HG03280 (cell line): ENCODE results near the gene HMGCS1.
"Not testable (repeated sequence)": the region's sequence is repeated elsewhere in the genome, so short reads cannot be mapped to it uniquely, and the experiment has no call there.

ENCODE experiments used
- ATAC-seq: cut with Tn5 transposase; IDR thresholded peaks from one replicate; pipeline ENCODE4 v1.9.1; 2021; ENCODE audit warnings: mild to moderate bottlenecking, moderate library complexity; ENCODE audit not compliant: unreplicated experiment

Gene HMGCS1

DNA sequence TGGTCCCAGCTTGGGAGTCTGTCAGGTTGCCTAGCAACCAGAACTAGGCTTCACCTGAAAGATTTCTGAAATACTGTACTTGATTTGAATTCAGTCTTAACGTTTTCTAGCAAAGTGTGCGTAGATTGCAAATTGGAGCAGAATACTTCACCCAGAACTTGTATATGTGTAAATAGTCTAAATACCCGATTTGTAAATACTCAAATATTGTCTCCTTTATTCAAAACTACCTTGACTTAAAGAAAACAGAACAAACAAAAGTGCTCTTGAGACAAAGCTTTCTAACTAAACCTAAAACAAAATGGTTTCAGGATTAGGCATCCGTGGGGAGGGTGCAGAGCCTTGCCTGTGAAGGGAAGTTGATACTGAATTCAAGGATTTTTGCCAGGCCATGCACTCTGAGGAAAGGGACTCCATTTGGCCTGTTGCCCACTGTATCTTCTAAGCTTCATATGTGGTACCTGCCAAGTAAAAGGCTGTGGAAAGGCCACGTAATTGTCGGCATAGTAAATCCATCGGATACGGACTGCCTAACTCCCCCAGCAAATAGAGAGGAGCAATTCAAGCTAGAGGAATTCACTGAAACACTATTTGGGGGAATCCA is 744 bp upstream of the HMGCS1 start:
- no peak for ATAC-seq

DNA sequence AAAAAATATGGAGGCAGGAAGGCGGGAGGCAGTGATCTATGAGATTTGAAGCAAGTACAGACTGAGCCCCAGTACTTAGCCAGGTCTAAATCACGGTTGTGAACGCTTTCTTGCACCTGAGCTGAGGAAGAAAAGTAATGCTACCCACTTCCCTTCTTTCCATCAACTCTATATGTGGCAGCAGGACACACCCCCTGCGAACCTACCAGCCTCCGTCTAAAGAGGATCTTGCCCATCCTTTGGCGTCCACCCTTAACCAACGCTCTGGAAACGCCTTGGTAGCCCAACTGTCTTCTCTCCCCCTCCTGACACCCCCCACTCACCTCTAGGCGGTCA is 545 bp downstream of the HMGCS1 start:
- peak; percentile 1 for ATAC-seq

DNA sequence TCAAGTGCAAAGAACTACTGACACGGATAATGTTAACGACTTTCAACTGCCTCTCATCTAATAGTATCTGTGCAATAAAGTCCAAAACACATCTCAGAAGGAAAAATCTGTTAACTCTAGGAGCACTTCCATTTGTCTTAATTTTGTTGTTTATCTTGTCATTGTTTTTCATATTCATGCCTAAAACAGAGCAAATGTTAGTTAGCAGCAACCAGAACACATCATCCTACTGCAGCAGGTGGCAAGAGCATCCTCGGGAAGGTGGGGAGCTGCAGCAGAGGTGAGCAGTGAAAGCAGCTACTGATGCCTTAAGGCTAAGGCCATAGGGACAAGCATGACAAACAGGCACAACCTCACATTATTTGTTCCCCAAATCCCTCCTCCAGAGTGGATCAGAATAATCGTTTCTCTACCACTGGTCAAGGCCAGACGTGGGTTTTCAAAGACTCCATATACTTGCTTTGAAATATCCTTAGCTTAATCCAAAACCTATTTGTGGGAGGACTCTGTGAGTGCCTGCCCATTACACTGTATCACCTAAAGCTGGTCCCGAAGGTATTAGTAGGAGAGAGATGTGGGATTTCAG is 1.0 kb downstream of the HMGCS1 start:
- no peak for ATAC-seq

DNA sequence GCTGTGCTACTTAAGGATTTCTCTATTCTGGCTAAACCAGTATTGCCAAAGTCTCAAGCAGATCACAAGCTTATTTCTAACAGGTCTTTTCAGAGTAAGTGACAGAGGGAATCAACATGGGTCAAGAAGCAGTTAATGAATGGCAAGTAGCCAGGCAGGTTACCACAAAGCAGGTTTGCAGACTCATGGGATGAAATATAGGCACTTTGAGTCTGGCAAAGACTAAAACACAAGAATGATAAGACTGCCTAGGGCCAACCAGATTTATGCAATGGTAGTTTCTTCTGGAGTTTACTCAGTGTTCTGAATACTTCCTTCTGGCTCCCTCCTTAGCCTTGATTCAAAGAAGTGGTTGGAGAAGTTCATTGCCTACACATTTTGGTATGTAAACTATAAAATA is 3.6 kb downstream of the HMGCS1 start:
- no peak for ATAC-seq

DNA sequence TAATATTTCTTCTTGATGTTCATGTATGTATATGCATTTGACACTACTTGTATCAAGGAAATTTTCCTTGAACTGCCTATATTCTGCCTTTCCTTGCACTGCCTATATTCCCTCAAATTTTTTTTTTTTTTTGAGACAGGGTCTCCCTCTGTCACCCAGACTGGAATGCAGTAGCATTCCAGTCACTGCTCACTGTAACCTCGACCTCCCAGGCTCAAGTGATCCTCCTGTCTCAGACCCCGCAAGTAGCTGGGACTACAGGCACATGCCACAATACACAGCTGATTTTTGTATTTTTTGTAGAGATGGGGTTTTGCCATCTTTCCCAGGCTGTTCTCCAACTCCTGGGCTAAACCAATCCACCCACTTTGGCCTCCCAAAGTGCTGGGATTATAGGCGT is 4.1 kb downstream of the HMGCS1 start:
- no peak for ATAC-seq

DNA sequence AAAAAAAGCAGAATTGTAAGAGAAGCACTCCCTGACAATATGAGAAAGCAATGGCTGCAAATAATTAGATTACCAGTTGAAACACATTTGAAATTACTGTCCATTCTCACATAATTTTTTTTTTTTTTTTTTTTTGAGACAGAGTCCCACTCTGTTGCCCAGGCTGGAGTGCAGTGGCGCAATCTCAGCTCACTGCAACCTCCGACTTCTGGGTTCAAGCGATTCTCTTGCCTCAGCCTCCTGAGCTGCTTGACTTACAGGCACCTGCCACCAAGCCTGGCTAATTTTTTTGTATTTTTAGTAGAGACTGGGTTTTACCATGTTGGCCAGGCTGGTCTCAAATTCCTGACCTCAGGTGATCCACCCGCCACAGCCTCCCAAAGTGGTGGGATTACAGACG is 6.3 kb downstream of the HMGCS1 start:
- not testable (repeated sequence) for ATAC-seq

DNA sequence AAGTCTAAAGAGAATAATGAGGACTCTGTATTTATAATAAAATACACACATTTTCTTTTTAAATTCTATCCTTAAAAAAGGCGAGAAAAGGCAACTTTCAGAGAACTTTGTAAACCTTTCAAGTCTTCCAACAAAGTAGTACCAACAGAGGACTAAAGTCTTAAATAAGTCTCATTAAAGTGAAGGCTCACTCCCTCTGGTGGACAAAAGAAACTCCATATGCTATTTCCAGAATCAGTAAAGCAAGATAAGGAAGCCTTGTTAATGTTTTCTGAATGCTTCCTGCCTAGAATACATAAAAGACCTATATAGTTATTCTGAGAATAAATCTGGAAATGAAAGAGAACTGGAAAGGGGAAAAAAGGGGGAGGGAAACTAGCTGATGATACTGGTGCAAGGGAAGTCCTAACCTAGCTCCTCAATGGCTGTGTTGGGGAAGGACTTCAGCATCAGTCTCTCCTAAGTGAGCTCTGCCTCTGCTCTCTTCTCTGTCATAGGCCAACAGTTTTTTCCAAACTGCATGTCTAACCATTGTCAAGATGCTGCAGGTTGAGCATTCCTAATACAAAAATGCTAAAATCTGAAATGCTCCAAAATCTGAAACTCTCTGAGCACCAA is 7.2 kb downstream of the HMGCS1 start:
- ATAC-seq, result peak; percentile 54

DNA sequence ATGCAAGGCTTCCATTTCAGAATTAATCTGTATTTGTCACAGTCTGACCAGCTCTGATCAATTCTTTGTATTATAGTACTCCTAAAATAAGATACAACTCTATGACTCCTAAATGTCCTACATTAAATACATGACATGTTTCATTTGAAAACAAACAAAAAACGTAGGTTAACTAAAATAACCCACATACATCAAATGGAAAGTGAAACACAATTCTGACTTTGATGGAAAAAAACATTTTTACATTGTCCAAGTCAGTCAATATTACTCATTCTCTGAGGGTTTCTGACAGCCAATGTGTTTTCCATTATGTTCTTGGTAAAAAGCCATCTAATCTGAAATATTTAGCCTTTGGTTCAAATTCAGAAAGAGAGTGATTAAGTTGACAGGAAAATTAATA is 8.7 kb downstream of the HMGCS1 start:
- ATAC-seq, result peak; percentile 40

DNA sequence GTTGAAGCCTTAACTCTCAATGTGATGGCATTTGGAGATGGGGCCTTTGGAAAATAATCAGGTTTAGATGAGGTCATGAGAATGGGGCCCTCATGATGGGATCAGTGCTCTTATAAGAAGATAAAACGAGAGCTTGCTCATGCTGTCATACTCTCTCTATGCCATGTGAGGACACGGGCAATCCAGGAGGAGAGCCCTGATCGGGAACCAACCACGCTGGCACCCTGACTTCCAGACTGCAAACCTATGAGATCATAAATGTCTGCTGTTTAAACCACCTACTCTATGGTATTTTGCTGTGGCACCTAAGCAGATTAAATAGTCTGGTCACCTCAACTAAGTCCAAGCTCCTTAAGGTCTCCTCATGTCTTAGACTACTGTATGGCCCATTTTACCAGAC is 10.0 kb downstream of the HMGCS1 start:
- ATAC-seq, result no peak

DNA sequence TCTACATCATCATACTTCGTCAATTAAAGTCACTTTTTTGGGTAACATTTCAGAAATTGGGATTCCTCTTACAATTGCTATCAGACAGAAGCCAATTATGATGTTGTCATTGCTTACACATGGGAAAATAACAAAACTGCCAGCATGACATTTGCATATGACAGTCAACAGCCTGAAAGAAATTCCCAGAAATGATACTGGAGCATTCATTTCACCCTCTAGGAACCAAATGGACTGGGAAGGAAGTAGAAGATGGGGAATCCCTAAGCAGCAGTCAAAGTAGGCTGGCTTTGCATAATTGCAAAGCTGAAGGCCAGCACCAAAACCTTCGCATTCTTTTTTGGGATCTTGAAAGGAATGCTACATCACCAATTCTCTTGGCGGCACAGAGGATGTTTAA is 10.7 kb downstream of the HMGCS1 start:
- ATAC-seq, result no peak

DNA sequence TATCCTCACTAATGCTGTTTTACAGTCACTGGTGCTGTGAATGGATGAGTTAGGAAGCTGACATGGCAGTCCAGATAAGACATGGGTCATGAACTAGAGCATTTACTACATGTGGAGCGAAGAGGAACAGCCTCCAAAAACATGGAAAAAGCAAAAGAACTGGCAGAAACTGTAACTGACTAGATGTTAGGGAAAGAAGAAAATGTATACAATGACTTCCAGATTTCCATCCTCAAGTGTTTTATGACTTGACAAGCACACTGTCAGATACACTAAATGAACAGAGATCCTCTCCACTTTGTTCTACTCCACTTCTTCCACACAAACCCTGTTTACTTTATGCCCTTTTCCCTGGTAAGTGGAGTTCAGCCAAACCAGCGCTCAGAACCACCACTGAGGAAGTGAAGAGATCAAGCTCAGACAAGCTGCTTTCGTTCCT is 11.5 kb downstream of the HMGCS1 start:
- no peak for ATAC-seq

DNA sequence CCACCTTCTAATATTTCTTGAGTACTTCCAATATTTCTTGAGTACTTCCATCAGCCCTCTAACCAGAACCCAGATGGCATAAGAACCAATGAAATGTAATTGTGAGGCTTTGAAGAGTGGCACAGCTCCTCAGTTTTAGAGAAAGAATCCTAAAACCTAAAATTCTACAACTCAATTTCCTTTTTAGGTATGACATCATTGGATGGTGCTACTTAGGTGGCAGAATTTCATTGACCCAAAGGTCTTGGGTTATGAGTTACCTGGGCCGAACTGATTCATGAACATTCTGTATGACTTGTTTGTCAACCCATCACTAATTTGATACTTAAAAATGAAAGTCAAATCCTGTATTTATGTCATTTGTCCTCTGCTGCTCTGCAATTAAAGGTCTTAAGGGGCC is 13.1 kb downstream of the HMGCS1 start:
- ATAC-seq, result no peak

DNA sequence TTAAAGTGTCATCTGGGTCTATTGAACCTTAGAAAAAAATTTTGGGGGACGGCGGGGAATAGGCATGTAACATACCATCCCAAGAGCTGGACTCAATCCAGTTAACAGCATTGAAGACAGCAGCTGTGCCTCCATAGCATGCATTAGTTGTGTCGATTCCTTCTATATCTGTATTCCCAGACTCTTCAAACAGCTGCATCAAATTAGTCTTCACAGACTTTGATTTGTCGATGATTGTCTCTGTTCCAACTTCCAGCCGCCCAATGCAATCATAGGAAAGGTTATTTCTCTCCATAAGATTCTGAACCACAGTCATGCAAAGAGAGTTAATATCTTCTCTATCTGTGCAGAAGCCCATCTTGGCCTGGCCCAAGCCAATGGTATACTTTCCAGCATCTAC is 14.8 kb downstream of the HMGCS1 start:
- ATAC-seq, result no peak

DNA sequence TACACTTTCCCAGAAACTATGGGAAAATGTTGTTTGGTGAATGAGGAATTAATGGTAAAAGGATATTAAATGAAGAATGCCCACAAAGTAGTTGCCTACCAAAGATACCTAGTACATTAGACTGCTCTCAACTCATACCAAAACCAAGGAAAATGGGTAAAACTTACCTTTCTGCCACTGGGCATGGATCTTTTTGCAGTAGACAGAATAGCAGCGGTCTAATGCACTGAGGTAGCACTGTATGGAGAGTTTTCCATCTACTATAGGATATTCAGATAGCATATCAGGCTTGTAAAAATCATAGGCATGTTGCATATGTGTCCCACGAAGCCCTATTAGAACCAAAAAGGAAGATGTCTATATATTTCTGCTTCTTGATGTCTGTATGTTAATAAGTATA is 16.4 kb downstream of the HMGCS1 start:
- ATAC-seq, result no peak

DNA sequence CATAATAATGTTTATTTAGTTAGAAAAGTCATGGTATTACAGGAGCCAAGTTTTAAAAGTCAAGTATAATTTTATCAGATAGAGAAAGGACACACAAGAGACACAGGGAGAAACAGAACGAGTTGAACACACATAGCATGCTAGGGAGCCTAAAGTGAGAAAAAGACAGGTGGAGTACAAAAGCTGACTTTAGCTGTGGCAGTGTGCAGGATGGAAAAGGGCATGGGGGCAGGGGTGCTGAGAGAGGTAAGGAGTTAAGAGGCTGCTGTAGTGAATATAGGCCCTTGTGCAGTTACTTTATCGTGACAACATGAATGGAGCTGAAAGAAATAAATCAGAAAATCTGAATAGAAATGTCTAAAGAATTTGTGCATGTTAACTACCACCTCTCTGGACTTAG is 18.0 kb downstream of the HMGCS1 start:
- ATAC-seq, result no peak

DNA sequence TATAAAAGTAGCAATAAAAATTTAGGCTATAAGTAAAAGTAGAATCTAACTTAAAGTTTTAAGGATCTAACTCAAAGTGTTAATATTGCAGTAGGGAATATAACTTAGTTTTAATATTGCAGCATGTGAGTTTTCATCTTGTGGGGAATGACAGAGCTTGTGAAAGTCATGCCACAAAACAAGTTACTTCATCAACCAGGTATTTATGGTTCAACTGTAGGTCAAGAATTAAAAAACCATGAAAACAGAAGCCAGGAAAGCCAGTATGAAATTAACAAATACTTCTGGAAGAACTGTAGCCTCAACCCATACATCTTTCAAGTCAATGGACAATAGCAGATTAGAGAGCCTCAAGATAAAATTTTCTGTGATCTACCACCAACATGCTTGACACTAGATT is 19.0 kb downstream of the HMGCS1 start:
- no peak for ATAC-seq

DNA sequence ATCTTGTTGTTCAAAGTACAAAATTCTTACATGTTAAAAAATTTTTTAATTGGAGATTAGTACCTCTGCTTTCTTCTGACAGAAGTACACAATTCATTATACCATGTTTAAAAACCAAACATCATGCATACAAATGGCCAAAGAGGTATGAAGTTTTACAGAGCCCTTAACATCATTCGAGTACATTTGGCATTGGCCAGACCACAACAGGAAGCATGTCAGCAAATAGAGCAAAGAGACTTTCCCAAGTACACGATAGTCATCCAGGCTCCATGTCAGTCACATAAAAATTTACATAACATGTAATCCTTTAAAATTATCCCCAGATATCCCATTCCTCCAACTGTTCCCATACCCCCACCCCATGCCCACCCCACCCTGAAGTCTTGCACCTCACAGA is 22.5 kb downstream of the HMGCS1 start:
- no peak for ATAC-seq

DNA sequence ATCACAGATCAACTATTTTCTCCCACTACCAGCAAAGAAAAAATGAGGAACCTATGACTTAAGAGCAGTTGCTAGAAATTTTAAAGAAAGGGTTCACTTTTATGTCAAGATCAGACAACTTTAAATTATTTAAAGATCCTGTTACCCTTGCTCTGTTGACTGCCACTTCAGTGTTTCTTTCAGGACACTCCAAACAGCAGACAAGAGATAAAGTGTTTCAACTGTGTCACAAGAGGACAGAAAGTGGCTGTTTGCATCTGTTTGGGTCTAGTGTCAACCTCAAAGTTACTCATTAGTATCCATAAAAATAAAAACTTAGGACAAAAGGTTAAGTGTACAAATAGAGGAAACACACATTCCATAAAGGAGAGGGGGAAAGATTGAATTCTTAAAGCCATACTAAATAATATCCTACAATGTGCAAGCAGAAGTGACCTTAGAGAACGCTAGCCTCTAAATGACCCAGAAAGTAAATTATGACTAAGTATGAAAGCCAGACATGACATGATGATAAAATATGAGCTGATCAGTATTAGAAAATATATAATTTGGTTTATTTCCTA is 24.9 kb downstream of the HMGCS1 start:
- no peak for ATAC-seq

DNA sequence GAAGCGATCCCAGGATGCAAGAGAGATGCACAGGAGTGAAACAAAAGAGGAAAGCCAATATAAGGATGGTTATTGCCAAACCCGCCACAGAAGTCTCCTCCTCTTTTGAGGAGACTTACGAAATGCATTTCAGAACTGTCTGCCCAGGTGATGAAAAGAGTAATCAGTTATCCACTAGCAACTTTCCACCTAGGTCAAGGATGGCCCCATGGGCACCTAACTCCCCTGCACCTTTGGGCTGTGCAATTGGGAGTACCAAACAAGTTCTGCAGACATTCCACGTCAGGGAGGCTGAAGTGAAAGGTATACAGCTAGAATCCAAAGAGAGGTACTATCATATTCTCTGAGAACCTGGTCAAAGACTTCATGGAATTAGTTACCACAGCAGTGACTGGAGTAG is 25.7 kb downstream of the HMGCS1 start:
- no peak for ATAC-seq

DNA sequence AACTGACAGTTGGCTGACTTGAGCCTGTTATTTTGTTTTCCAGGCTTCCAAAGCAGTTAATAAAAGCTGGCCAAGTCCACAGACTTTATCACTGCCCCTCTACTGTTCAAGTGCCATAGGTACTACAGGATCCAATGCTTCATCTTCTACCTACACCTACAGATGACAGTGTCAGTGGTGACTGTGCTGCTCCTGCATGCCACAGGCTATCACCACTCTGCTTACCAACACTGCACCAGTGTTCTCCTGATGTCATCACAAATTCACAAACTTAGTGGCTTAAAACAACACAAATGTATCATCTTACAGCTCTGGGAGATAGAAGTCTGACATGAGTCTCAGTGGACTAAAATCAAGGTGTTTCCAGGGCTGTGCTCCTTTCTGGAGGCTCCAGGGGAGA is 26.6 kb downstream of the HMGCS1 start:
- no peak for ATAC-seq

DNA sequence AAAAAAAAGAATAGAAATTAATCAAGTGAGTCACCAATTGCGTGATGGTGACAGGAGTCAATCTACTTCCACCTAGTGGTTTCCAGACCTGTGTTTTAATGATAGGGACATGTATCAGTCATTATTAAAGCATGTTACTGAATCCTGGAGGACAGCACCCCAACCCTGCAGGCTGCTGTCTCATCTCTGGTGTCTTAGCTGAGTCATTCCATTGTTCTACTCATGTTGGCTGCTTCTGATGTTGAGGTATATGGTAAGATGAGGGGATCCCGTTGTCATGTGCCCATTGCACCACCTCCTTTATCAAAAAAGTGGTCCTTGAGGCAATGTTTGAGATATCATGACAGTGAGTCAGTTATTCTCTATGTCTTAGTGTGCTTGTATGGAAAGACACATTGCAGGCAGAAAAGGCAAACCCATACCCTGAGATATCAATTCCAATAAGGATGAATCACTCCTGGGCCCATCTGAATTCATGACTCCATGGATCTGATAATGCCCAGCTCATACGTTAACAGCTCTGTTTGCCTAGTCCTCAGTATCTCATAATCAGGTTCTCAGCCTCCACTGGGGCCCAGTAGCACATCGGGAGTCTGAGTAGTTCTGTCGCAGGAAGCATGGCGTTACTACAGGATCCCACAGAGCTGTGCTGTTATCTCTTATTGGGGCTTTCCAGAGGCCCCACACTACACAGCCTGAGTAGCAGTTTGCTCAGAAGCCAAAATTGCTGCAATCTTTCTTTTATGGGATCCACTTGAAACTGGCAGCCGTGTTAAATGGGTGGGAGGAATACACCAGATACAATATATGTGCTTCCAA is 31.2 kb downstream of the HMGCS1 start:
- ATAC-seq, result no peak
